Upper lobe of right lung (tissue), 1 donor: ENCODE results near the gene CHKA. TPM values are rescaled to one million over a fixed set of nuclear protein-coding genes. Genes with fewer than 3 reads are reported as not detected.

Experiments used
- ATAC-seq: fragments of 200-7000 bp; cut with Tn5 transposase; one replicate; pipeline ENCODE4 v1.9.1; 2020; ENCODE audit warnings: mild to moderate bottlenecking, moderate library complexity
- DNase-seq: peaks from one replicate; pipeline ENCODE4 v3.0.0-alpha.2; 2020
- H3K27ac ChIP-seq: fragments of 200-600 bp; one replicate; pipeline ENCODE4 v1.8.0; 2022
- H3K27me3 ChIP-seq: fragments of 200-600 bp; one replicate; pipeline ENCODE4 v1.8.0; 2022; ENCODE audit warnings: mild to moderate bottlenecking
- H3K36me3 ChIP-seq: fragments of 200-600 bp; one replicate; pipeline ENCODE4 v1.8.0; 2022
- H3K4me1 ChIP-seq: fragments of 200-600 bp; one replicate; pipeline ENCODE4 v1.8.0; 2022
- H3K4me3 ChIP-seq: fragments of 200-600 bp; one replicate; pipeline ENCODE4 v1.8.0; 2022; ENCODE audit warnings: mild to moderate bottlenecking
- H3K9me3 ChIP-seq: fragments of 200-600 bp; one replicate; pipeline ENCODE4 v1.8.0; 2022
- intact Hi-C: fragments of 100-400 bp; cut with DNase I; formaldehyde crosslinking; loops from one replicate; pipeline ENCODE4 v1.11.0; 2022
- total RNA-seq: library from RNA; stranded (reverse); fragmentation: NEBNext Ultra II Directional; extraction: Animal tissue kit (Norgen Biotek cat#: 25700); gene quantifications from one replicate; pipeline ENCODE4 v1.2.1, GENCODE V29; 2021
- TF ChIP-seq, protein P1 (sequence below): fragments of 200-600 bp; IDR thresholded peaks from one replicate; pipeline ENCODE4 v1.8.0; 2022; ENCODE audit warnings: antibody characterized with exemption
- donor health status: DM: no; HTN: yes; CAD: no; lungs with severe emphysema.

Gene CHKA
- total RNA-seq, 1 donor from 2014 or later, result 53.3 TPM

DNA sequence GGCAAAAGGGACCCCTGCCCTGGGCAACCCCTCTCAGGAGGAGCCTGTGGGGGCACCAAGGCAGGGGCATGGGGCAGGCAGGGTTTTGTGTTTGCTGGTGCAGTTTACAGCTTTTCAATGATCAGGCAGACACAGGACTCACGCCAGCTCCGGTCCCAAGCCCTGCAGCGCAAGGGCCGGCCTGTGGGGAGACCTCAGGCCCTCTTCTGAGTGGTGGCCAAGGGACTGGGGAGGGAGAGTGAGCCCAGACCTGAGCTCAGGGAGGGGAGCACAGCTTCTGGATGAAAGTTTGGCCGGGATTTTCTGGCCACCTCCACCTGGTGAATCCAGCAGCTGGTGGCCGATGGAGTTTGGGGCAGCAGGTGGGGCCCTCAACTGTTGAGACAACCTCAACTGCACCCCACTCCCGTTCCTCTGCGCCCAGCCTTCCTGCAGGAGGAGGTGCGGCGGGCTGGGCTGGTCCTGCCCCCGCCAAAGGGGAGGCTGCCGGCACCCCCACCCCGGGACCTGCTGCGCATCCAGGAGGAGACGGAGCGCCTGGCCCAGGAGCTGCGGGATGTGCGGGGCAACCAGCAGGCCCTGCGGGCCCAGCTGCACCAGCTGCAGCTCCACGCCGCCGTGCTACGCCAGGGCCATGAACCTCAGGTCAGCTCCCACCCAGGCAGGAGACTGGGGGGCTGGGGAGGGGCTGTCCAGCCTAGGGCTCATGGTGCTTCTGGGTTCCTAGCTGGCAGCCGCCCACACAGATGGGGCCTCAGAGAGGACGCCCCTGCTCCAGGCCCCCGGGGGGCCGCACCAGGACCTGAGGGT, 78.8 kb downstream of the CHKA start:
- Histone ChIP-seq H3K36me3 (peaks cover 34% of the 10 kb centered on the region), H3K27ac (no peak overlapping the region), H3K4me1 (peaks cover 31% of the 10 kb centered on the region), H3K9me3 (no peaks in the 10 kb centered on the region), H3K4me3 (no peak overlapping the region), H3K27me3 (no peaks in the 10 kb centered on the region)
- intact Hi-C loops, result no loop called here
- peak; percentile 64 for DNase-seq
- no peak for ATAC-seq
- TF ChIP-seq, protein P1, sequence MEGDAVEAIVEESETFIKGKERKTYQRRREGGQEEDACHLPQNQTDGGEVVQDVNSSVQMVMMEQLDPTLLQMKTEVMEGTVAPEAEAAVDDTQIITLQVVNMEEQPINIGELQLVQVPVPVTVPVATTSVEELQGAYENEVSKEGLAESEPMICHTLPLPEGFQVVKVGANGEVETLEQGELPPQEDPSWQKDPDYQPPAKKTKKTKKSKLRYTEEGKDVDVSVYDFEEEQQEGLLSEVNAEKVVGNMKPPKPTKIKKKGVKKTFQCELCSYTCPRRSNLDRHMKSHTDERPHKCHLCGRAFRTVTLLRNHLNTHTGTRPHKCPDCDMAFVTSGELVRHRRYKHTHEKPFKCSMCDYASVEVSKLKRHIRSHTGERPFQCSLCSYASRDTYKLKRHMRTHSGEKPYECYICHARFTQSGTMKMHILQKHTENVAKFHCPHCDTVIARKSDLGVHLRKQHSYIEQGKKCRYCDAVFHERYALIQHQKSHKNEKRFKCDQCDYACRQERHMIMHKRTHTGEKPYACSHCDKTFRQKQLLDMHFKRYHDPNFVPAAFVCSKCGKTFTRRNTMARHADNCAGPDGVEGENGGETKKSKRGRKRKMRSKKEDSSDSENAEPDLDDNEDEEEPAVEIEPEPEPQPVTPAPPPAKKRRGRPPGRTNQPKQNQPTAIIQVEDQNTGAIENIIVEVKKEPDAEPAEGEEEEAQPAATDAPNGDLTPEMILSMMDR, result no peak

- Histone ChIP-seq H3K4me3 (no peak overlapping the region), H3K4me1 (peaks cover 38% of the 10 kb centered on the region), H3K36me3 (peaks cover 34% of the 10 kb centered on the region), H3K27me3 (no peaks in the 10 kb centered on the region), H3K9me3 (no peaks in the 10 kb centered on the region), H3K27ac (peak overlapping the region; percentile 94)
- intact Hi-C loops, result no loop called here
- TF ChIP-seq, protein P1, result no peak
- DNase-seq (no peak), ATAC-seq (no peak)
These were observed 79.5 kb downstream of the CHKA start for GRCh38 chr11:68041617-68042218.

DNA sequence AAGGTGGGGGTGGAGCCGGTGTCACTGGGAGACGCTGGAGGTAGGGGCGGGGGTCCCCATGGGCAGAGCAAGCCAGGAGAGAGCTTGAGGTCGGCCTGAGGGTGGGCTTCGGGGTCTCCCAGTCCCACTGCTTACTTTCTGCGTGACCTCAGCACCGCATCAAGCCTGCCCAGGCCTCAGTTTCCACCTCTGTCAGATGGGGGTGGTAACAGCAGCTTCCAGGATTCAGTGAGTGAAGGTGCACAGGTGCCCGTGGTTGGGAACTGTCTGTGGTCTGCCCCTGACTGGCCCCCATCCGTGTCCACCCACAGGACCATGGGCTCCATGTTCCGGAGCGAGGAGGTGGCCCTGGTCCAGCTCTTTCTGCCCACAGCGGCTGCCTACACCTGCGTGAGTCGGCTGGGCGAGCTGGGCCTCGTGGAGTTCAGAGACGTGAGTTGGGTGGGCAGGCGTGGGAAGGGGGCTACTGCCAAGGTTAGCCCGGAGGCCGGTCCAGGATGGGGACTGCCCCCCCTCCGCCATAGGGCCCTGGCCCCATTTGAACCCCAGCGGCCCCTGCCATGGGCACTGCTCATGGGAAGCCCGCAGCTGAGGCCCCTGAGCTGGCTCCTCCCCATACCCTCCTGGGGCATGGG, 80.1 kb downstream of the CHKA start:
- DNase-seq (peak; percentile 65), ATAC-seq (no peak)
- Histone ChIP-seq H3K4me1 (peaks cover 44% of the 10 kb centered on the region), H3K36me3 (peaks cover 34% of the 10 kb centered on the region), H3K4me3 (peak overlapping the region; percentile 98), H3K27me3 (no peaks in the 10 kb centered on the region), H3K27ac (peak overlapping the region; percentile 94), H3K9me3 (no peaks in the 10 kb centered on the region)
- intact Hi-C loops, result no loop called here
- TF ChIP-seq, protein P1, result no peak

- no peaks in the 10 kb centered on the region for H3K9me3 ChIP-seq
- peaks cover 47% of the 10 kb centered on the region for H3K4me1 ChIP-seq
- DNase-seq (peak; percentile 87), ATAC-seq (peak; percentile 45)
- TF ChIP-seq, protein P1, result no peak
- H3K4me3 ChIP-seq, result peak overlapping the region; percentile 98
- H3K27me3 ChIP-seq, result no peaks in the 10 kb centered on the region
- peaks cover 30% of the 10 kb centered on the region for H3K36me3 ChIP-seq
- intact Hi-C loops, result no loop called here
- H3K27ac ChIP-seq, result peak overlapping the region; percentile 94
These were observed 80.9 kb downstream of the CHKA start for GRCh38 chr11:68040101-68040956.

DNA sequence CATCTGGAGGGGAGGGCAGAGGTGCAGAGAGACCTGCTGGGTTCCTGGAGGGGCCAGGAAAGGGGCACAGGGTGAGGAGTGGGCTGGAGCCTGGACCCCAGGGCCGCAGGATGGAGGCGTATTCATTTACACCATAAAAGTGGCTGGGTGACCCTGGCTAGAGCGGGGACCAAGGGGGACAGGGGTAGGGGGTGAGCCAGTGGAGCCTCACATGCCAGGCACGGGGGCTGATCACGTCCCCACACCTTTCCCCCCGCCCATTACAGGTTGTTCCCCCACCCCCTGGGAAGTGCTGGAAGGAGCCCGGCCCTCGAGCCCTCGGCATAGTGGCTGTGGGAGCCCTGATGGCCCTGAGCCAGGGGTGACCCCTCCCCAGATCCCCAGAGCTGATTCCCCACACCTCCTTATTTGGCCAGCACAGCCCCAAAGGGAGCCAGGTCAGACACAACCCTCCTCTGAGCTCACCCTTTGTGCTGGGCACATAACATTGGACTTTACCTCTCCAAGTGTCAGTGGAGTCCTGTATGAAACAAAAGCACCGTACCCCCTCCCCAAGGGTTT, 81.6 kb downstream of the CHKA start:
- H3K27ac ChIP-seq, result peak overlapping the region; percentile 94
- TF ChIP-seq, protein P1, result no peak
- H3K36me3 ChIP-seq, result peaks cover 22% of the 10 kb centered on the region
- intact Hi-C loops, result no loop called here
- H3K27me3 ChIP-seq, result no peaks in the 10 kb centered on the region
- peak; percentile 67 for DNase-seq
- peaks cover 47% of the 10 kb centered on the region for H3K4me1 ChIP-seq
- no peaks in the 10 kb centered on the region for H3K9me3 ChIP-seq
- H3K4me3 ChIP-seq, result peak overlapping the region; percentile 98
- no peak for ATAC-seq
